HG03175 (cell line): Measurements from ENCODE around the gene MIGA2.
"Not testable (repeated sequence)": the region's sequence is repeated elsewhere in the genome, so short reads cannot be mapped to it uniquely, and the experiment has no call there.

Experiments
- ATAC-seq: cut with Tn5 transposase; IDR thresholded peaks from one replicate; pipeline ENCODE4 v1.9.1; 2021; ENCODE audit warnings: mild to moderate bottlenecking, moderate library complexity; ENCODE audit not compliant: unreplicated experiment

MIGA2 gene

GRCh38 chr9:129097671-129098306 lies 61.4 kb downstream of the MIGA2 start:
- ATAC-seq, result no peak

DNA sequence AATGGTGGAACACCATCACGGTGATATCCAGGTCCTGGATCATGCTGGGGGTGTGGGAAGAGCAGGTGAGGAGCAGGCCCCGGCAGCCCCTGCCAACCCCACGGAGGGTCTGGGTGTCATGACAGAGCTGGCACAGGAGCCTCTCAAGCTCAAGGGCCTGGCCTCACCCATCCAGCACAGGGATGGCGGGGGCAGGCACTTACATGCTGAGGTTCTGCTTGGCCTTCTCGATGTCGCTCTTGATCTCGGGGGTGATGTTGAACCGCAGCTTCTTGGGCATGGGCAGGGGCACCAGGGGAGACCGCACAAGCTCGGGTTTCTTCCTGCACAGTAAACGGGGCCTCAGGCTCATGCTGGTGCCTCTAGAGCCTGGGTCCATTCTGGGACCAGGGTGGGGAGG lies 61.9 kb downstream of the MIGA2 start:
- ATAC-seq, result no peak

- ATAC-seq, result no peak
Measured at GRCh38 chr9:129100383-129101169, 64.2 kb downstream of the MIGA2 start.

DNA sequence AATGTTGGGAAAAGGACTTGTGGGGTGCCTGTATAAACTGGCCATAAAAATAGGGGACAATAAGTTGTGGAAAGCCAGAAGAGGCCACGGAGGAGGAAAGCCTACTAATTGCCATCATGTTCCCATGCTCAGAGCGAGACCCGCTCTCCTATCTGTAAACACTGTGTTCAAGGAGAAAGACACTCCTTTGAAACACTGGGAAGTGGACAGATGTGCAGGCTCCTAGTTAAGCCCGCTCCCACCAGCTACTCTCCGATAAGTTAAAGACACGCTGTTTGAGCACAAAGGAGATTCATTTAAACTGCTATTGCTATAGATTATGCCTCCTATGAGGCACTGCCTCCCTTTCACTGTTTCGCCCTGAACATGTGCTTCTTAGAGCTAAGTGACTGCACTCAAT lies 64.9 kb downstream of the MIGA2 start:
- no peak for ATAC-seq

DNA sequence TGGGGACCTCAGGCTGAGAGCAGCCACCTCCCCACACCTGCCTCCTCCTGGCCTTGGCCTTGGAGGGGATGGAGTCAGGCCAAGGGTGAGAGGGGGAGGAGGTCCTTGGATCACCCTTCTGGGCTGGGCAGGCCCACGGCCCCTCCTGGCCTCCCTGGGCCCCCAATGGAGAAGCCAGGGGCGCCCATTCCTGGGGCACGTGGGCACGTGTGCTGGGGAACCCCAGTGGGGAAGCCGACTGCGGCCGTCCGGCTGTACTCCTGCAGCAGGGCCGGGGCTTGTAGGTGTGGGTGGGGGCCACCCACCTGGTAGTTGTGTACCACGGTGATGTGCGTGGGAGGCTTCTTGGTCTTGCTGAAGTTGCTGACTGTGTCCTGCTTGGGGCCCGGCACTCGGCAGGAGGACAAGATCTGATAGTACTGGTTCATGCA lies 65.7 kb downstream of the MIGA2 start:
- ATAC-seq, result no peak

GRCh38 chr9:129102791-129103594 lies 66.6 kb downstream of the MIGA2 start:
- ATAC-seq, result no peak

GRCh38 chr9:129103595-129103965 lies 67.2 kb downstream of the MIGA2 start:
- ATAC-seq, result no peak

- ATAC-seq, result no peak
Measured at GRCh38 chr9:129104051-129104450, 67.6 kb downstream of the MIGA2 start.

- no peak for ATAC-seq
Measured at GRCh38 chr9:129105857-129106694, 69.7 kb downstream of the MIGA2 start.

DNA sequence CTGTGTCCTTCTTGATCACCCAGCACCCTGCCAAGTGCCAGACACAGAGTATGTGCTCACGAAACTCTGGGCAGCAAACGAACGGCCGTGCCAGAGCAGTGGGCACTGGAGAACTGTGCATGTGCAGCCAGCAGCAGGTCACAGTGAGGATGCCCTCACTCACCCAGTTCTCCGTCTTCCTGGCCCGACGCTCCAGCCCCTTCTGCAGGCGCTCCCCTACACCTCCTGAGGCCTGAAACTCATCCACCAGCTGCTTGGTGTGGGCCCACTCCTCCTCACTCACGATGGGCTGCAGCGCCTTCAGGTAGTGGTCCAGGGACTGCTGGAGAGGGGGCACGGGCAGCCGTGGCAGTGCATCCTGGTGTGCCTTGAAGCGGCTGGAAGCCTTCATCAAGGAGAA lies 71.2 kb downstream of the MIGA2 start:
- ATAC-seq, result no peak

DNA sequence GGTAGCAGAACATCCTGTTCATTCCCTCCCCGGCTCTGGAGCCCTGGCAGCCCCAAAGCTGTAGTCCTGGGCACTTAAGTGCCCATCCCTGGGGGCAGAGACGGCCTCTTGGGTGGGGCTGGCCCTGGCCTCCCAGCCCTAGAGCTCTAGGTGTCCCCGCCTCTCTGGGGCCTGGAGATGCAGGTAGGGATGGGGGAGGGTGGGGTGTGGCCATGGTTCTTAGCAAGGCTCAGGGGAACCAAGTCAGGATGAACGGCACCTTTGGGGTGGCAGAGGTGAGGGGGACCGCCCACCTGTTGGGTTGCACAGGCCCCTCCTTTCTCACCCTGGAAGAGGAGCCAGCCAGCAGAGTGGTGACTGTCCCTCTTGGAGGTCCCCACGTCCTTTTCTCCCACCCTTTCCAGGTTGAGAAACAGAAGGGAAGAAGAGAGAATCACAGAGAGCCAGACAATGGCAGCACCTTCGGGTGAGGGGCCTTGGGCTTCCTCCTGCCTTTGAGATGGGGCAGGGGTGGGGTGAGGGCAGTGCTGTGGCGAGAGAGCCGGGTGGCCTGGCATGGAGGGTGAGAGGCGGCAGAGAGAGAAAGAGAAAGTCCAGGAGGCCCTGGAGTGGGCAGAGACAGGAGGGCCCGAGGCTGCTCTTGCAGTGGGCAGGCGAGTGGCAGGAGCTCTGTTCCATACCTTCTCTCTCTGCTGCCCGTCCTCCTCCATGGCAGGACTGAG lies 71.8 kb downstream of the MIGA2 start:
- no peak for ATAC-seq

GRCh38 chr9:129108805-129109536 lies 72.5 kb downstream of the MIGA2 start:
- ATAC-seq, result no peak

DNA sequence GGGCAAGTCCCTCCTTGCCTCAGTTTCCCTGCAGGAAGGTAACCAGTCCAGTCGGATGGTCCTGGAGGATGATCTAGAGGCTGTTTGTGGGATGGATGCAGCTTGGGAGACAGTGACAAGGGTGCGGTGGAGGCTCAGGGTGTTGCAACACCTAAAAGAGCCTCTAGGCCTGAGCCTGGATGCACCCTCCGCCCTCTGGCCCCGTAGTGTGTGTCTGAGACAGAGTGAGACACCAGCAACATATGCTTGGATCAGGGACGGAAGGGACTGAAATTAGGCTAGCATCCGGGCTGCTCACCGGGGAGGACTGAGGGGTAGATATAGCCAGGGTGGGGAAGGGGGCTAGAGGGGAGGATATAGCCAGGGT lies 73.1 kb downstream of the MIGA2 start:
- no peak for ATAC-seq

GRCh38 chr9:129109952-129110739 lies 73.7 kb downstream of the MIGA2 start:
- no peak for ATAC-seq

GRCh38 chr9:129110740-129111527 lies 74.5 kb downstream of the MIGA2 start, which contains the start of the genes CRAT and PTPA:
CRAT (minus strand) TSS chr9:129110793; CDS start chr9:129110509, 284 bp downstream.
PTPA (plus strand) TSS chr9:129111415; CDS start chr9:129111601, 186 bp downstream.
- peak; percentile 84 for ATAC-seq

GRCh38 chr9:129111528-129112151 lies 75.2 kb downstream of the MIGA2 start:
- peak; percentile 3 for ATAC-seq

DNA sequence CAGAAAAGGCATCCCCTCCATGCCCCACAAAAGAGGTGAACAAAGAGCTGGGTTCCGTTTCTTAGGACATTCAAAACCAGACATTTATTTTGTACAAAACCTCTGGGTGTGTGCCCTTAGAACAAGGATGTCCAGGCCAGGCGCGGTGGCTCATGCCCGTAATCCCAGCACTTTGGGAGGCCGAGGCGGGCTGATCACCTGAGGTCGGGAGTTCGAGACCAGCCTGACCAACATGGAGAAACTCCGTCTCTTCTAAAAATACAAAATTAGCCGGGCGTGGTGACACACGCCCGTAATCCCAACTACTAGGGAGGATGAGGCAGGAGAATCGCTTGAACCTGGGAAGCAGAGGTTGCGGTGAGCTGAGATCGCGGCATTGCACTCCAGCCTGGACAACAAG lies 76.1 kb downstream of the MIGA2 start:
- not testable (repeated sequence) for ATAC-seq
